Mucosa of rectum (tissue), 2 donors: Measurements from ENCODE around the gene CALHM2.
A peak's percentile ranks its signal among the peaks of the same experiment; 100 is the strongest.
"Not testable (repeated sequence)": the region's sequence is repeated elsewhere in the genome, so short reads cannot be mapped to it uniquely, and the experiment has no call there.

Experiments used
- H3K27ac ChIP-seq, 2 donors: one replicate each; pipeline ENCODE4 v1.7.0; 2013; ENCODE audit warnings: inconsistent platforms in 2 of 2, low read depth in 2 of 2, low read length in 2 of 2
- H3K27me3 ChIP-seq, 2 donors: one replicate each; pipeline ENCODE4 v1.7.0; 2013; ENCODE audit warnings: low read length in 2 of 2; ENCODE audit not compliant: control insufficient read depth in 2 of 2, insufficient read depth in 2 of 2
- H3K36me3 ChIP-seq, 2 donors: one replicate each; pipeline ENCODE4 v1.7.0; 2013; ENCODE audit warnings: low read length in 2 of 2; ENCODE audit not compliant: control insufficient read depth in 2 of 2, insufficient read depth in 2 of 2
- H3K4me1 ChIP-seq, 2 donors: one replicate each; pipeline ENCODE4 v1.7.0; 2013; ENCODE audit warnings: low read length in 2 of 2, mild to moderate bottlenecking in 1 of 2; ENCODE audit not compliant: control insufficient read depth in 2 of 2, insufficient read depth in 2 of 2
- H3K4me3 ChIP-seq, 2 donors: one replicate each; pipeline ENCODE4 v1.7.0; 2013; ENCODE audit warnings: low read length in 2 of 2
- H3K9ac ChIP-seq, 2 donors: one replicate each; pipeline ENCODE4 v1.7.0; 2013; ENCODE audit warnings: low read length in 2 of 2, low read depth in 1 of 2, mild to moderate bottlenecking in 1 of 2
- H3K9me3 ChIP-seq, 2 donors: one replicate each; pipeline ENCODE4 v1.7.0; 2013; ENCODE audit warnings: low read length in 2 of 2; ENCODE audit not compliant: control insufficient read depth in 2 of 2
- donor health status: healthy.
- donor health status: Normal muscosa, but diverticular disease.

CALHM2 gene

GRCh38 chr10:103493362-103493915 lies 41.3 kb upstream of the CALHM2 start, which contains the start of gene NEURL1:
NEURL1 (plus strand) TSS chr10:103493705; CDS start chr10:103494388, 683 bp downstream.
- peaks cover 23 to 25% of the 10 kb centered on the region in 2 donors for H3K27me3 ChIP-seq
- H3K27ac ChIP-seq = no peak within 1 kb of the TSS
- H3K9ac ChIP-seq = peak within 1 kb of the TSS in 1 of 2 donors; percentile 41
- H3K9me3 ChIP-seq = no peaks in the 10 kb centered on the region
- peaks cover 5 to 7% of the 10 kb centered on the region in 2 donors for H3K4me1 ChIP-seq
- no peaks in the 10 kb centered on the region for H3K36me3 ChIP-seq
- H3K4me3 ChIP-seq = peak within 1 kb of the TSS; percentile 53 to 54

DNA sequence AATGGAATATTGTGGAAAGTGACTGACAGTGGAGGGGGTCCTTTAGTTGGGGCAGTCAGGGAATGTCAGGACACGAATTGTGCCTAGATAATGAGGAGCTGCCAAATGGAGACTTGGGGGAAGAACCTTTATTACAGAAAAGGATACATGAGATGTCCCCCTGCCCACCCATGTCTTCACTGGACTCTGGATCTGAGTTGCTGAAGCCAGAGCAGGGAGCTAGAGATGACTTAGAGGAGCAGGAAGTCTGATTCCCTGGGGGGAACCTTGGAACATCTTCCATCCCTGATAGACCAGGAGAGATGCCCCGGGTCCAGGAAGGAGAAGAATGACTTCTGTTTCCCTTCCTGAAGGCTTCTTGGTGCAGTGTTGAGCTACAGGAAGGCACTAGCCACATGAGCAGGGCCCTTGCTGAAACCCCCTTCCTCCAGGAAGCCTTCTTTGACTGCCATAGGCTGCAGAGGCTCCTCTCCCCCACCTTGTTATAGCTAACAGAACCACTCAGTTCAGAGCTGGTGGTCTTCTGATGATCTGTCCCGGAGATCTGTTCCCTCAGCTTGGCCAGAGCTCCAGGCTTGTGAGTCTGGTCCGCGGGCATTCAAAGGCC lies 40.6 kb upstream of the CALHM2 start:
- no peak overlapping the region for H3K27ac ChIP-seq
- peaks cover 23 to 25% of the 10 kb centered on the region in 2 donors for H3K27me3 ChIP-seq
- H3K9me3 ChIP-seq = no peaks in the 10 kb centered on the region
- no peak overlapping the region for H3K4me3 ChIP-seq
- no peaks in the 10 kb centered on the region for H3K36me3 ChIP-seq
- H3K4me1 ChIP-seq = peaks cover 5 to 7% of the 10 kb centered on the region in 2 donors
- no peak overlapping the region for H3K9ac ChIP-seq

GRCh38 chr10:103491729-103492364 lies 39.7 kb upstream of the CALHM2 start:
- H3K36me3 ChIP-seq = no peaks in the 10 kb centered on the region
- H3K9ac ChIP-seq = no peak overlapping the region
- H3K27me3 ChIP-seq = peaks cover 23 to 25% of the 10 kb centered on the region in 2 donors
- no peak overlapping the region for H3K27ac ChIP-seq
- no peaks in the 10 kb centered on the region for H3K9me3 ChIP-seq
- H3K4me1 ChIP-seq = peaks cover 5 to 10% of the 10 kb centered on the region in 2 donors
- no peak overlapping the region for H3K4me3 ChIP-seq

GRCh38 chr10:103490986-103491314 lies 38.8 kb upstream of the CALHM2 start:
- no peaks in the 10 kb centered on the region for H3K9me3 ChIP-seq
- no peak overlapping the region for H3K4me3 ChIP-seq
- H3K36me3 ChIP-seq = no peaks in the 10 kb centered on the region
- H3K27me3 ChIP-seq = peaks cover 23 to 25% of the 10 kb centered on the region in 2 donors
- peaks cover 5 to 10% of the 10 kb centered on the region in 2 donors for H3K4me1 ChIP-seq
- H3K9ac ChIP-seq = no peak overlapping the region
- no peak overlapping the region for H3K27ac ChIP-seq

DNA sequence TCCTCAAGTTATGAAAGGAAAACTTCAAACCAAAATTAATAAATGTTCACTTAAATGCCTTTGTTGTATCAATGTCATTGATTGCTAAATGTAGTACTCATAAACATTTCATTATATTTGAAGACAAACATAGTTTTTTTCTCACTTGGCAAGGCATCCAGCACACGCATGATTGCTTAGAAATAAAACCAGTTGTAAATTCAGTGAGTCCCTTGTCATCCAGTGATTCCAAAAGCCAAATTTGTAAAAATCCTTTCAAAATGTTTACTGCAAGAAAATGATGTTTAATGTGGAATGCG lies 35.2 kb upstream of the CALHM2 start:
- Histone ChIP-seq H3K27ac (no peak overlapping the region), H3K9ac (no peak overlapping the region), H3K36me3 (no peaks in the 10 kb centered on the region), H3K9me3 (no peaks in the 10 kb centered on the region), H3K4me1 (peaks cover 0 to 3% of the 10 kb centered on the region in 2 donors), H3K4me3 (no peak overlapping the region), H3K27me3 (peaks cover 3 to 5% of the 10 kb centered on the region in 2 donors)

DNA sequence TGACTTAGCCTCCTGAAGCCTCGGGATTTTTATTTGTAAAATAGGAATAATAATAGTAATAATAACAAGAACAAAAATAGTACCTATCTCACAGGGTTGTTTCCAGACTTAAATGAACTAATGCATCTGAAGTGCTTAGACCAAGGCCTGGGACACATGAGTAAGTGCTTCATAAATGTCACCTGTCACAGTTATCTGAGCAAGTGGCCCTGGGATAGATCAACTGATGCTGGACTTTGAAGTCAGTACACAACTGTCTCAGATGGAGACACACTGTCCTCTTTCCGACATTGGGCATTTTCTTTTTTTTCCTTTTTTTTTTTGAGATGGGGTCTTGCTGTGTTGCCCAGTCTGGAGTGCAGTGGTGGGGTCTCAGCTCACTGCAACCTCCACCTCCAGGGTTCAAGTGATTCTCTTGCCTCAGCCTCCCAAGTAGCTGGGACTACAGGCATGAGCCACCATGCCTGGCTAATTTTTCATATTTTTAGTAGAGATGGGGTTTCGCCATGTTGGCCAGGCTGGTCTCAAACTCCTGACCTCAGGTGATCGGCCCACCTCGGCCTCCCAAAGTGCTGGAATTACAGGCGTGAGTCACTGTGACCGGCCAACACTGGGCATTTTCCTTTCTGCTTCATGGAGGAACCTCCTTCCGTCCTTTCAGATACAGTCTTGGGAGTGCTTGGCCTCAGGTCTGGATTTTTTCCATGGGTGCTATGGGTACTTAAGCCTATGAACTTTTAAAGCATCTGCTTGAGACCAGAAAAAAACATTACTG lies 34.7 kb upstream of the CALHM2 start:
- H3K9me3 ChIP-seq, H3K27ac ChIP-seq, H3K4me3 ChIP-seq, H3K4me1 ChIP-seq, H3K9ac ChIP-seq, H3K36me3 ChIP-seq, H3K27me3 ChIP-seq: not testable (repeated sequence)

- Histone ChIP-seq H3K4me3 (no peak overlapping the region), H3K4me1 (no peaks in the 10 kb centered on the region), H3K36me3 (no peaks in the 10 kb centered on the region), H3K9ac (no peak overlapping the region), H3K27ac (no peak overlapping the region), H3K27me3 (no peaks in the 10 kb centered on the region), H3K9me3 (no peaks in the 10 kb centered on the region)
These were observed 29.9 kb upstream of the CALHM2 start for GRCh38 chr10:103481974-103482531.

DNA sequence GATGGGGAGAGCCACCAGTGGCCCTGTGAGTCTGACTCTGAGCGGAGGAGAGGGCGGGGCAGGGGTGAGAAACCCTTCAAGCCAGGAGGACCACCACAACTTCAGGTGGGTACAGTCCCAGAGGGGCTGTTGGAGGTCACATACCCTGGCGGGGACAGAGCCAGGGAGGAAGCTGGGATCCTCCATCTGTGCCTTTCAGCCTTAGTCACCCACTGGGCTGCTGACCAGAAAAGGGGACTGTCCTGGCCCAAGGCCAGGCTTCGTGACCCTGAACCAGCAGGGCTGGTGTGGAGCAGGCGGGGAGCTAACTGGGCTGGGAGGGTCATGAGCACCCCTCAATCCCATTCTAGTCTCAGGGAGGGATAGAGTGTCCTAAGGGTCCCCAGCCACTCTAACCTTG lies 28.4 kb upstream of the CALHM2 start:
- Histone ChIP-seq H3K9ac (no peak overlapping the region), H3K4me1 (no peaks in the 10 kb centered on the region), H3K36me3 (no peaks in the 10 kb centered on the region), H3K4me3 (no peak overlapping the region), H3K27ac (no peak overlapping the region), H3K27me3 (no peaks in the 10 kb centered on the region), H3K9me3 (no peaks in the 10 kb centered on the region)

DNA sequence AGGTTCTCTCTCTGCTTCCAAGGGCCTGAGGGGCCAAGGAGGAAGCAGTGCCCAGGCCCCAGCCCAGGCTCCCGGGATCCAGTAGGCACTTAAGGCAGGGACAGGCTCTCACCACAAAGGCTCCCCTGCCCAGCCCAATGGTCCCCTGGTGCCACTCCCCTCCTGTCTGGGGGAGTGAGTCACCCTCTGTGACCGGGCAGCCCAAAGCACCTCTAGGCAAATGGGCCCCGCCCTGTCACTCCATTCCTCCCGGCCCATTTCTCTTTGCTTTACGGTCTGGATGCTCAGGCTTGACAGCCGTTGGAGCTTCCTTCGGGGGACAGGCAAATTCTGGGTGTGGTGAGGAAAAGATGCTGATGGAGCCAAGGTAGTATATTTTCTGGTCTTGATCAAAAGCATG lies 27.0 kb upstream of the CALHM2 start, which contains the start of gene CALHM3:
Gene CALHM3, minus strand, starts transcription at position 106 of the 400 bp plus-strand sequence. CDS start 208 bp downstream, outside the sequence.
- Histone ChIP-seq H3K4me3 (no peak within 1 kb of the TSS), H3K27ac (no peak within 1 kb of the TSS), H3K36me3 (no peaks in the 10 kb centered on the region), H3K9me3 (no peaks in the 10 kb centered on the region), H3K4me1 (no peaks in the 10 kb centered on the region), H3K27me3 (no peaks in the 10 kb centered on the region), H3K9ac (no peak within 1 kb of the TSS)

GRCh38 chr10:103478671-103479070 lies 26.5 kb upstream of the CALHM2 start:
- H3K4me1 ChIP-seq = no peaks in the 10 kb centered on the region
- H3K27ac ChIP-seq = no peak overlapping the region
- no peak overlapping the region for H3K9ac ChIP-seq
- no peaks in the 10 kb centered on the region for H3K36me3 ChIP-seq
- no peaks in the 10 kb centered on the region for H3K9me3 ChIP-seq
- no peak overlapping the region for H3K4me3 ChIP-seq
- H3K27me3 ChIP-seq = no peaks in the 10 kb centered on the region
